HG02973 (cell line): ENCODE results near the gene CLEC16A.

Experiments used
- ATAC-seq: cut with Tn5 transposase; IDR thresholded peaks from one replicate; pipeline ENCODE4 v1.9.1; 2021; ENCODE audit warnings: moderate library complexity; ENCODE audit not compliant: unreplicated experiment

Gene CLEC16A

DNA sequence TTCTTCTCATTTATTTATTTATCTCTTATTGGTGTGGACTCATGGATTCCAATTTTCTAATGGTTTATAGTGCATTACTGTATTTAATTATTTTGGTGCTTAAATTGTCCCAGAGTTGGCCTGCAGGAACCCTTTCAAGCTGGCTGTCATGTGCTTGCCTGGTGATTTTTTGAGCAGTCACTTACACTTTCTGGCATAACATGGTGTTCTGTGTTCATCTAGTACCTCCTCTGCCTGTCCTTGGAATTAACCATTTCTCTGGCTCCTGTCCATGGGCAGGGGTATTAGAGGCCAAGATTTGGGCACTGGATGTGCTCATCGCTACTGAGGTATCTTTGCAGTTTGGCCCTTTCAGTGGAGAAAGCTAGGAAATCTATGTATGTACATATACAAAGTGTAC is 67.0 kb downstream of the CLEC16A start:
- ATAC-seq: no peak

DNA sequence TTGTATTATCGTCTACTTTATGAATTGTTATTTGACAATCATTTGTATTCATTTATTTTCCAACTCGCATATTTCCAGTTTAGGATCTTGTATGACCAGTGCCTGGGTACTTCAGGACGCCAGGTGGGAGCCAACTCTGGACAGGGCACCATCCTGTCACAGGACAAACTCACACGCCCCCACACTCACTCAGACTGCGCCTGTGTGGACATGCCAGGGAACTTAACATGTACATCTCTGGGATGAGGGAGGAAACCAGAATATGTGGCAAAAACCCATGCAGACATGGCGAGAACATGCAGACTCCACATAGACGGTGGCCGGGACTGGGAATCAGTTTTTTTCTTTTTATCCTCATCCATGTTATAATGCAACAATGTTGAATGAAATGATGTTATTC is 68.5 kb downstream of the CLEC16A start:
- ATAC-seq: no peak

DNA sequence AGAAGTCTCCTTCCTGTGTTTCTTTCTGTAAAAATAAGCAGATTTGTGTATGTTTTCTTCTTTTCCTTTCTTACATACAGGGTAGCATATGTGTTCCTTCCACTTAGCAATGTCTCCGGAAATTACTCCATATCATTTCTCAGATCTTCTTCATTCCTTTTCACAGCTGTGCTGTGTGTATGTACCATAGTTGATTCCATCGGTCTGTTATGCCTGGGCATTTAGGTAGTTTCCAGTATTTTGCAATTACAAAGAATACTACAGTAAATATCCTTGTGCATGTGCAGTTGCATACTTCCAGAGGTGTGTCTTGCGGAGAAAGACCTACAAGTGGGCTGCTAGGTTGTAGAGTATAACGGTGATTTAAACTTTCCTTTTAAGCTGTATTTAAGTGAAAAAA is 69.8 kb downstream of the CLEC16A start:
- ATAC-seq: no peak

DNA sequence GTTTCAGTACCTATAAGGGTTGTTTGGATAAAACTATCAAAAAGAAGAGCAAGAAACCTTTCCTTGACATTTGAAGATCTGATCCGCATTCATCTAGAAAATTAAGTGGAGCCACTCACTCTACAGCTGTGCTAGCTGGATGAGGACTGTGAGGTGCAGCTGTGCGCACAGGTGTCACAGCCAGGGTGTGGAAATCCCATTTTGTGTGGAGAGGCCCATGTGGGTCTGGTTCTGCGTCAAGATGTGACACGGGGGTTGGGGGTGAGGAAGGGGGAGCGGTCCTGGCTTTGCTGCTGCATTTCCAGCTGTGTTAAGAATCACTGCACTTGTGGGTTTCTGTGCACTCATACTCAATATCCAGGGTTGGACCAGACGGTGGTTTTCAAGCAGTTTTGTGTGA is 70.7 kb downstream of the CLEC16A start:
- ATAC-seq: no peak

DNA sequence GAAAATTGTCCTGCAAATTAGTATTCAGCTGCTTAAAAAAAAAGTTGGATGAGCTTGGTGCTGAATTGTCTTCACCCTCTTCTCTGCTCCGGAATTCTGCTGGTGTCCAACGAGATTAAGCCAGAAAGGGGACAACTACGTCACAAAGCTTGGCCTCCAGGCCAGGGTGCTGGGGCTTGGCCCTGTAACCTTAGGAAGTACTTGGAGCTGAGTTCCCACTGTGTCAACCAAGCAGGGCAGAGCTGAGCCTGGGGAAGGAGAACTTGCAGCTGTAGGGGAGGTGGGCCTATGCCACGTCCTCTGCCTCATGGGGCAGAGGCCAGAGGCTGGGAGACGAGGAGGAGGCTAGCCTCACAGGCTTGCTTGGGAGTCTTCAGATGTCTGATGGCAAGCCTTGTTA is 71.2 kb downstream of the CLEC16A start:
- ATAC-seq: no peak

DNA sequence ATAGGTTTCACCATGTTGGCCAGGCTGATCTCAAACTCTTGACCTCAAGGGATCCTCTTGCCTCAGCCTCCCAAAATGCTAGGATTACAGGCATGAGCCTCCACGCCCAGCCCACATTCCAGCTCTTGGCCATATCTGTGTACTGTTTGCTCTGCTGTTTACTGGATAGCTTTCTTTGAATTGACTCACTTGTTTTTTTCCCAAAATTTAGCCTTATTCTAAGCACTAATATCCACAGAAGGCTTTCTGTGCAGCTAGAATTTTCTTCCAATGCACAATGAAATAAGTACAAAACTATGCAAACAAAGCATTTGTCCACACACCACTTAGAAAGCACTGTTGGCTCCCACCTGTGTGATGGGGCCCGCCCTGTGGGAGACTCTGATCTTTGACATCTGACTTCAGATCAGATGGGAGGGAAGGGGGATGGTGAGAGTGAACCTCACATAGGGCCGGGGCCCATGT is 72.2 kb downstream of the CLEC16A start:
- ATAC-seq: no peak

DNA sequence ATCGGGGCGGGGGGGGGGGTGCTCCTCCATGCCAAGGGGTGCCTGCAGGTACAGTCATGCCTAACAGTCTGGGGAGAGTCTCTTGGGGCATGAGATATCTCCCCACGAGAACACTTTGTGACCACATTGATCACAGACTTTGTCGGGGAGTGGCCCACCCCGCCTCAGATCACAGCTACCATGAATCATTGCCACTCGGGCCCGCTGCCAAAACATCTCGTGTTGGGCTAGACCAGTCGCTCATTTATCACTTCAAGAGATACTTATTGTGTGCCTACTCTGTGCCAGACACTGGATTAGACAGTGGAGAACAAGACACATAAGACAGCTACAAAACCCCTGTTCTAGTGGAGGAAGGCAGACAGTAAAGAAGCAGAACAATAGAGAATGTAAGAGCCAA is 72.6 kb downstream of the CLEC16A start:
- no peak for ATAC-seq

DNA sequence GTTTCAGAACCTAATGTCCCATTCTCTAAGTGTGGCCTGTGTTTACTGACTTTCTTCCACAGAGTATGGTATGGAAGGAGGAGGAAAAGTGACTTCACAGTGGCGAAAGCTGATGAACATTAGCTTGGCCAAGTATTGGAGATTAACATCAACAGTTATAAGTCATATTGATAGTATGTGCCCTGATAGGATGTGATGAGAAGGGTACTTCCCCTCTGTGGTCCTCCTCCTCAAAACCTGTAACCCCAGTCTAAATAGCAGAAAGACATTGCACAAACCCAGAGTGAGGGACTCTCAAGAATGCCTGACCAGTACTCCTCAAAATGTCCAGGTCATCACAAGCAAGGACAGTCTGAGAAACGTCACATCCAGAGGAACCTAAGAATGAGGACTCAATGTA is 73.1 kb downstream of the CLEC16A start:
- no peak for ATAC-seq

DNA sequence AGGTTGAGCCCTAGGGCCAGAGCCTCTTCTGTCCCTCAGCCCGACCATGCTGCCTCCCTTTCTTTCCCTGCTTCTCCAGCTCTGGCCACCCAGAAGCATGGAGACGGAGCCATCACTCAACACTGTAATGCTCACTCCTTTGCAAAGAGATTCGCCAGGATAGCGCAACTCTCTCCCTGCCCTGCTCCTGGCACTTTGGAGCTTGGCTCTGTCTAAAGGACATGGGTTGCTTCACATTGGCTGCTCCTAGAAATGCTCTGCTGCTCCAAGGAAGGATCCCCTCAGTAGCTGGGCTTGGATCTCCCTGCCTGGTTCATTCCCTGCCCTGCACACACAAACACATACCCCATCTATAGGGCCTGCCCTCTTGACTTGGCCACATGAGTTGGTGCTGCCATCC is 76.0 kb downstream of the CLEC16A start:
- no peak for ATAC-seq

DNA sequence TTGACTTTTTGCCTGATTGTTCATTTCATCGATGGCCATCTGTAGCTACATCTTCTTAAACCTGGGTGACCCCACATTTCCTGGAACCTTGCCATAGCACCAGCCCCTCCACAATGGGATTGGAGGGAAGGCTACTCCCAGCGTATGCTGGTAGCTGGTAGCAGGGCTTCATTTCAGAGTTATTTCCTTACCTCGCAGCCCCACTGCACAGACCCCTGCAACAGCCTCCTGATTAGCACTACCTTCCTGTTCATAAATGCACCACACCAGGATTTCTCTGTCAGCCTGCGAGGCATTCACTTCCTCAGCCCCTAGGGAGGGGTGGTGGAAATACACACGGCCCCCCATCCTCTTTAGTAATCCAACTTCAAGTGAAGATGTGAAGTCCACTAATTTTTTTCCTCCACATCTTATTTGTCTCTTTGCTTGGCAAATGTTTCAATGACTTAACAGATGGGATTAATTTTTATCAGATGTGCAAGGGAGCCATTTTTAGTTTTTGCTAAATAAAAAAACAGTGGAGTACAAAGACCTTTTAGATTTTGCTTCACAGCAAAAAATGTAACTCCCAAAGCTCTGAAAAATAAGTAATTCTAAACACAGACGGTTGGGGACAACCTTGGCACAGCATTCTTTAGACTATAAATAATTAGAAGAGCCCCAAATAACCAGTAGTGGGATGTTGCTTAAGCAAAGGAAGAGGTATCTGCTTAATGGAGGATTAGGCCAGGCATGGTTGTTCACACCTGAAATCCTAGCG is 76.6 kb downstream of the CLEC16A start:
- no peak for ATAC-seq

DNA sequence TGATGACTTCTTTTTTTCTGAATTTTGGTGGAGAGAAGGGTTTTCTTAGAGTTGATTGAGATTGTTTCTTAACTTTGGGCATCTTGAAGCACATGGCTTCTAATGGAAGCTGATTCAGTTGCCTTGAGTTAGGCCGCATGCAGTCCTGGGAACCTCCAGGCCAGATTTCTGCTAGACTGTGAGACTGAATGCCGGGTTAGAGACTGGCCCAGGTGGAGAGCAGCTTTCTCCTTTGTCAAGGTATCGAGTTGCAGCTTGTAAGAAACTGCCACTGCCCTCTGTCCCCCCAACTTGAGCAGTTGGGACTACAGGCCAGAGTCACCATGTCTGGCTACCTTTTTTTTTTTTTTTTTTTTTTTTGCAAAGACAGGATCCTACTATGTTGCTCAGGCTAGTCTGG is 77.6 kb downstream of the CLEC16A start:
- no peak for ATAC-seq

DNA sequence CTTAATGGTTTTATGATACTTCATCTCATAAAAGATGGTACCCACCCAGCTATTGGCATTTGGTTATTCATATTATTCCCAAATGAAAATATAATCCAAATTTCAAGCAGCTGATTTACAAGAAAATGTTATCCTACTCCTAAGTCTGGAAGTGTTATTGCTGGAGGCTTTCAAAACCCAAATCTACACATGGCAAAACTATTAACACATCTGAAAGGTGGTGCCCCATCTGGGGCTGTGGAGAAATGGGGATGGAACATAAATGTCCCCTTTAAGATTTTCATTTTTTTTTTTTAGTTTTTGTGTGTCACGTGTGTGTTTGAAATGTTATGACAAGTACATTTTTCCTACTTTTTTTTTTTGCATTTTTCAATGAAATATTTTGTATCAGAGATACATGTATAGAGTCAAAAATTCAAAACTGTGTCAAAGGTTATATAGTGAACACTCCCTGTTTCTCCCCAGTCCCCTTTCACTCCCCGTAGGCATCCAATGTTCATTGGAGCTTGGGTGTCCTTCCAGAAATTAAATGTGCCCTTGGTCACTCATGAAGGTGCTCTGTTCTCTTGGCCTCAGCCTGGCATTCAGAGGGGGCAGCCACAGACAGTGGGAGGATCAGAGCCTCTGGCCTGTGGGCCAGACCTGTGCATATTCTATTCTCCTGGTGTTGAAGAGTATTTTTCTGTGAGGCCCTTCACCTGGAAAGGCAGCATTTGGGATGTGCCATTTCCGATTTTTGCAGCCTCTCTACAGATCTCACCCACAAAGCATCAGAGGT is 79.1 kb downstream of the CLEC16A start:
- ATAC-seq: no peak

DNA sequence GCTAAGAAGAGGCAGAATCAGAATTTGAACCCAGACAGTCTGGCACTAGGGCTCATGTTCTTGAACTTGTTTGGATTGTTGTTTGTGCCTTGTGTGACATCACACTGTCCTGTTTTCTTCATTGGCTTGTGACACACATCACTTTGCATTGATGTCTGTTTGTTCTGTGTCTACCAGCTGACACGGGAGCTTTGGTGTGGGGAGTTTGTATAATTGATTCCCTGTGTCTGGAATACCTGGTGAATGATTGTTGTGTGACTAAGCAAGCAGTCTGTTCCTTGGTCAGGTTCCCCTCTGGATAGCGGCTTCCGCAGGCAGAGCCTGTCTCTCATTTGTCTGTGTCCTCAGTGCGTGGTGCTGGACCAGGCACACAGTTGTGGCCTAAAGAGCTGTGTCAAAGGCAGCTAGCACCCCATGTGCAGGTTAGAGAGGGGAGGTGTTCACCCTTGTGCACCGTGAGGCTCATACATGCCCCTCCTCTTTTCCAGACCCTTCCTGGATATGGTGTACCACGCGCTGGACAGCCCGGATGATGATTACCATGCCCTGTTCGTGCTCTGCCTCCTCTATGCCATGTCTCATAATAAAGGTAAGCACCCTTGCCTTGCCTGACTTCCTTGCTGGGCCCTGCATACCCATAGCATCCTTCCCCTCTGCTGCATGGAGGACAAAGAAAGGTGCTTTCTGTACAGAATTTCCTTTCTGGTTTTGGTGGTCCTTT is 80.1 kb downstream of the CLEC16A start:
- ATAC-seq: peak; percentile 20

DNA sequence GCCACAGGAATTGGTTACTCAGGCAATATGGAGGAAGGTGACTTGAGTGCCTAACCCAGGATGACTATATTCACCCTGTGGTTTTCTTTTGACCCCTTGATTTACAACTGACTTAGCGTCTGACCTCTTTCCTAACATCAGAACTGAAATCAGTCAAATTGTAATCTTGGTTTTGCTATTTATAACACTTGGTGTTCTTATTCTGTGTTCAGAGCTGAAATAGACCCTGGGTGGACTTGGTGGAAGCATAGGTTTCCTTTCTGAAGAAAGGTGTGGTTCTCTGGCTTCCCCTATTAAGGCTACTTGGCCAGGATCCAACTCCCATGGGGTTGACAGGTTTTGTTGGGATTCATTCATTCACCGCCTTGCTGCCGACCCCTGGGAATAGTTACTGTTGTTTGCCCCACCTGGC is 80.8 kb downstream of the CLEC16A start:
- peak; percentile 80 for ATAC-seq

DNA sequence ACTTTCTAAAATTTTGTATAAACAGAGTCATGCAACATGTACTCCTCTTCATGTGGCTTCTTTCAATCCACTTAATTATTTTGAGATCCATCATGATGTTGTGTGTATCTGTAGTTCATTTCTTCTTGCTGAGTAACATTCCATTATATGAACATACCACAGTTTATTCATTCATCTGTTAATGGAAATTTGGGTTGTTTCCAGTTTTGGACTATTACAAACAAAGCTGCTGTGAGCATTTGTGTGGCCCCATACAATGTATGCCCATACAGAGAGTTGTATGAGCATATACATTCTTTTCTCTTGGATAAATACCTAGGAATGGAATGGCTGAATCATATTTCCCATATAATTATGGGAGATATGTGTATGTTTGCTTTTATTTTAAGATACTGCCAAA is 85.6 kb downstream of the CLEC16A start:
- ATAC-seq: no peak

DNA sequence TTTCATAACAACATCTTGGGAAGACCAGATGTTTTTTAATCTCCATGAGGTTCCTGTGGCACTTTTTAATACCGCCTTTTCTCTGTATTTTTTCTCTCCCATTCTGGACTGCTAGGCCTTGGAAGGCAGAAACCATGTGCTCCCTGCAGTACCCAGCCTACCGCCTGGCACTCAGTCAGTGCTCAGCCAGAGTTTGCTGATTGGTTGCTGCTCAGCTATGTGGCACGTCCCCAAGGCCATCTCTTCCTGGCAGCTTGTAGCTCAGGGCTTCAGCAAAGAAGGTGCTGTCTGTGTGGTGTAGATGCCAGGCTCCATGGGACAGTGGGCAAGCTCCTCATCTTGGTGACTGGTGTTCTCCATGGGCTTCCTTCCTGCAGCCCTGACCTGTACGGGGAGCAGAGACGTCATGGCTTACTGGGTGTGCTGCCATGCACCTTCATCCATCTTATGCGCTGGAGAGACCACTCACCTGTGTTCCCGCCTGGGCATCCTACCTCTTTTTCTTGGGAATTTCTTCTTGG is 86.7 kb downstream of the CLEC16A start:
- no peak for ATAC-seq

DNA sequence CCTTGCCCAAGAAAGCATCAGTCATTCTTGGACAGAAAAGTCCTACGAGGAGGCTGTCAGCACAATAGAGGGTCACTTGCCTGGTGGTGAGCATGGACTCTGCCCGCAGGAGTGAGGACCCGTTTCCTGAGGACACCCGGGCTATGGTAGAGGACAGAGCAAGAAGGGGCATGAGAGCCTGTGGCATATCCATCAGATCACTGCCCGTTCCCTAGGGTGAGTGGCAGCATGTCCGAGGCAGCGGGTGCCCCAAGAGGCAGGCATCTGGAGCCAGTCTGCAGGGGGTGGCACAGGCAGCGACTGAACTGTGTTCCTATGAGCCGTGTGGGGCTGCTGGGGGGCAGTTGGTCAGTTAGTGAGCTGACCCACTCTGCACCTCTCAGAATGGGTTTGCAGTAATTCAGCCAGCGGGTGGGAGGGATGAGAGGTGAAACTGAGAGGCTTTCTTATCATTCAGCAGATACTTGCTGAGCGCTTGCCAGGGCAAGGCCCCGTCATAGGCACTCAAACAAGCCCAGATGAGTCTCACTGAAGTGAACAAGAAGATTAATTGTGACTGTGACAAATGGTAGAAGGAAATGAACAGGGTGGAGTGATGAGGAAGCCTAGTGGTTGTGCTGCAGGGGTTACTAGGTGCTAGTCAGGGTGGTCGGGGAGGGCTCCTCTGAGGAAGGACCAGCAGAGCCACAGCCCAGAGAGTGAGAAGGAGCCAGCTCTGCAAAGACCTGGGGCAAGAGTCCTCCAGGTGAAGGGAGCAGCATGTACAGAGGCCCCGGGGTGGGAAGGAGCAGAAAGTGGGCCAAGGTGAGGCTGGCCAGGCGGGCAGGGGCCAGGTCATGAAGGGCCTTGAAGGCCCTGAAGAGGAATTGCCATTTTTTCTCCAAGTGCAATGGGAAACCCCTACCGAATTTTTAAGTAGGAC is 87.9 kb downstream of the CLEC16A start:
- ATAC-seq: no peak

DNA sequence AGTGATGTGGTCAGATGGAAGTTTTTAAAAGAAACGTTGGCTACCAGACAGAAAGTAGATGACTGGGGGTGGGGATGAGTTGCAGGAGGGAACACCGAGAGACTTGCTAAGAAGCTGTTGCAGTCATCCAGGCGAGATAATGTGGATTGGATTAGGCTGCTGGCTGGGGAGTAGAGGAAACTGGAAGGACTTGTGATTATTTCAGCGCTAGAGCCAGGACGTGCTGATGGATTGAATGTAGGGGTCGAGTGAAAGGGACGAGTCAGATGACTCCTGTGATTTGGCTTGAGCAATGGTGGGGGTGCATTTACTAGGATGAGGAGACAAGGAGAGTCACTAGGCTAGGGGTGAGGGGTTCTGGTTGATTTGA is 88.5 kb downstream of the CLEC16A start:
- no peak for ATAC-seq

DNA sequence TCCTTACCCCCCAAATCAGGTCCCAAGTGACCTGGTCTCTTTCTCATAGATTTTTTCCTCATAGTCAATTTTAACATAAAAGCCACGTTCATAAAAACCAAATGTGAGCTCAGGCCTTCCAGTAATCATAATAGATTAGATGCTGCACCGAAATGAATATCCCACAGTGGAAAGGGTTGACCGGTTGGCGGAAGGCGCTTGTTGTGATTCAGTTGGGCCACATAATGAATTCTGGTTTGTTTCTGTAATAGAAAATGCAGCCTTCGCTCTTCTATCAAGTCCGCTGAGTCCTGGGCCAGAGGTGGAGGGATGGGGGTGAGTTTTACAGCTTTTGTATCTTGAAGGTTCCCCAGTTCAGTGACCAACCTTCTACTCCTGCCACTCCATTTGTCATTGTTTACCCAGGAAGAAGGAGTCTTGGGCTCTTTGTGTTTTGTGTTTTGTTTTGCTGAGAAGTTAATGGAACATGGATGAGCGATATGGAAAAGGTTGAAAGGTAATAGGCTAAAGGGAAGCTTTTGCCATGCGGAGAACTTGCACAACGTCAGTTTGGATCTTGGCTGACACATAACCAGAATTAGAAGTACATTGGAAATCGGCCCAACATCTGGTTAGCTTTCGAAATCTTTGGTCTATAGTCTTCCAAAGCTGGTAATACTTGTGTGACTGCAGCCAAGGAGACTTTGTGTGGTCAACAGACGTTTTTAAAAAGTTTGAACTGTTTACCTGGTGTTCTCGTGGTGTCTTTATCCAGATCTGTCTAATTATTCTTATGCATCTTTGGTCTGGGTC is 89.5 kb downstream of the CLEC16A start:
- no peak for ATAC-seq

DNA sequence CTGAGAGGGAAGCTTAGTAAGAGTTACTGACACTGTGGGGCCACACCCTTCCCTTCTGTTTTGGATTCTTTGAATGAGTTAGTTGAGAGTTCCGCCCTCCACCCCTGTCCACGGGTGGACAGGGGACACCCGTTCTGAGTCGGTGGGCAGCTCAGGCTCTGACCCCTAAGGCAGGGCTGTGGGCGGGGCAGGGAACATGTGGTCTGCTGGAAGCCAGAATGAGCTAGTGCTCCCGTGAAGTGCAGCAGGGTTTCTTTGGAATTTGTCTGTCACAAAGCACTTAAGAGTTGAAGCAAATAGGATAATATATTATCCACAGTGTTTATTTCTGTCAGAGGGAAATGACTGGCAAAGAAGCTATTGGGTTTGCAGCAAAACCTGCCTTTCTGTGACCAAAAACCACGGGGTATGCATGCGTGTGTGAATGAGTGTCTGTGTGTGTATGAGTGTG is 90.1 kb downstream of the CLEC16A start:
- no peak for ATAC-seq
